Sigmoid colon (tissue), 7 donors: ENCODE results near the gene SLC29A2. TPM values are rescaled to one million over a fixed set of nuclear protein-coding genes. Genes with fewer than 3 reads are reported as not detected.

ENCODE experiments used
- DNase-seq: peaks from one replicate; pipeline ENCODE4 v3.0.0-alpha.2; 2019
- H3K27ac ChIP-seq, 4 donors: fragments of 200-600 bp; sonication (generic); one replicate each; pipeline ENCODE4 v1.5.1; 2016 to 2019; ENCODE audit warnings: mild to moderate bottlenecking in 1 of 4
- H3K27me3 ChIP-seq, 3 donors: fragments of 200-600 bp; sonication (generic); one replicate each; pipeline ENCODE4 v1.5.1; 2019; ENCODE audit warnings: mild to moderate bottlenecking in 1 of 3
- H3K36me3 ChIP-seq, 4 donors: fragments of 200-600 bp; sonication (generic); one replicate each; pipeline ENCODE4 v1.5.1; 2016 to 2019
- H3K4me1 ChIP-seq, 4 donors: fragments of 200-600 bp; sonication (generic); one replicate each; pipeline ENCODE4 v1.5.1; 2017 to 2019
- H3K4me3 ChIP-seq, 4 donors: fragments of 200-600 bp; sonication (generic); one replicate each; pipeline ENCODE4 v1.5.1; 2017 to 2019; ENCODE audit warnings: mild to moderate bottlenecking in 2 of 4, moderate library complexity in 1 of 4
- H3K9me3 ChIP-seq, 4 donors: fragments of 200-600 bp in 3 of 4; sonication (generic) in 3 of 4; one replicate each; pipeline versions ENCODE4 v1.5.1 to v1.6.1; 2013 to 2019
- CTCF ChIP-seq, 4 experiments: fragments of 450-650 bp in 3 of 4; fragments of 200-600 bp in 1 of 4; IDR thresholded peaks; one replicate each; pipeline ENCODE4 v1.5.1; 2016 to 2019; ENCODE audit warnings: antibody characterized with exemption in 4 of 4, mild to moderate bottlenecking in 3 of 4, moderate library complexity in 2 of 4
- EP300 ChIP-seq, 4 donors: sonication (generic); formaldehyde crosslinking; IDR thresholded peaks; one replicate each; pipeline ENCODE4 v1.6.1; 2017; ENCODE audit warnings: antibody characterized with exemption in 4 of 4
- POLR2A ChIP-seq, 2 donors: fragments of 450-650 bp; IDR thresholded peaks; one replicate each; pipeline ENCODE4 v1.6.1; 2016; ENCODE audit warnings: antibody characterized with exemption in 2 of 2, mild to moderate bottlenecking in 2 of 2, moderate library complexity in 2 of 2
- POLR2AphosphoS5 ChIP-seq, 4 donors: sonication (generic); formaldehyde crosslinking; IDR thresholded peaks; one replicate each; pipeline ENCODE4 v1.6.1; 2017; ENCODE audit warnings: antibody characterized with exemption in 4 of 4
- WGBS, 2 donors: extraction: QIAGEN DNeasy Blood & Tissue Kit; methylation state at CpG; one replicate each; pipeline ENCODE4 v1.1.7; 2013; 5-methylcytosine and 5-hydroxymethylcytosine counted together
- intact Hi-C: fragments of 100-400 bp; cut with DNase I; formaldehyde crosslinking; loops from one replicate; pipeline ENCODE4 v1.15.1; 2023
- polyA plus RNA-seq, 3 donors: library from polyadenylated mRNA; stranded (reverse); fragments of 200-250 nt; gene quantifications; one replicate each; pipeline ENCODE4 v1.2.3, GENCODE V29; 2013
- total RNA-seq, 4 donors: library from RNA; depleted of rRNA; stranded (reverse); fragments of >200 nt; gene quantifications; one replicate each; pipeline ENCODE4 v1.1.0, GENCODE V29; 2016
- donor health status: healthy with polysubstance abuse.
- donor health status: Bipolar disorder and iron deficiency.
- donor health status: healthy.

The SLC29A2 gene
- total and polyA plus RNA-seq, 7 donors: 0.41 to 28.0 (median 0.99) TPM

GRCh38 chr11:66349084-66349386 is 22.5 kb downstream of the SLC29A2 start:
- no peaks in the 10 kb centered on the region for H3K27me3 ChIP-seq
- WGBS, 2 donors: 48 to 78% methylated on average over 2 of the region's 2 CpGs
- H3K36me3 ChIP-seq: no peaks in the 10 kb centered on the region
- DNase-seq: no peak
- H3K27ac ChIP-seq: no peak overlapping the region
- H3K9me3 ChIP-seq: no peaks in the 10 kb centered on the region
- intact Hi-C loops: loop anchor here (5.0 kb wide), 1 partner anchor 38 kb away; no protein-coding TSS in a partner anchor
- H3K4me3 ChIP-seq: no peak overlapping the region
- TF ChIP-seq EP300 (IDR thresholded peaks at IDR 0.05) (no peak), CTCF (IDR thresholded peaks at IDR 0.05) (no peak)
- peaks cover 4 to 32% (median 28%) of the 10 kb centered on the region in 4 donors for H3K4me1 ChIP-seq

GRCh38 chr11:66347425-66348276 is 23.9 kb downstream of the SLC29A2 start, which contains the start of gene B4GAT1:
TSS of gene B4GAT1 (minus strand) at chr11:66347629. CDS start at chr11:66347545, 84 bp downstream.
- Histone ChIP-seq H3K4me1 (peaks cover 4 to 41% (median 40%) of the 10 kb centered on the region in 4 donors), H3K9me3 (no peaks in the 10 kb centered on the region), H3K4me3 (peak within 1 kb of the TSS; percentile 67 to 82 (median 80)), H3K27ac (peak within 1 kb of the TSS; percentile 85 to 91 (median 90)), H3K36me3 (peaks cover 0 to 2% (median 0%) of the 10 kb centered on the region in 4 donors), H3K27me3 (no peaks in the 10 kb centered on the region)
- 0% methylated on average over 101 of the region's 101 CpGs for WGBS, 2 donors
- DNase-seq: peak; percentile 96
- TF ChIP-seq POLR2A (IDR thresholded peaks at IDR 0.05): peak in 1 of 2 donors; percentile 18
- no peak for TF ChIP-seq EP300 (IDR thresholded peaks at IDR 0.05)
- peak in 2 of 4 donors; percentile 27 to 48 for TF ChIP-seq POLR2AphosphoS5 (IDR thresholded peaks at IDR 0.05)
- intact Hi-C loops: loop anchor here (5.0 kb wide), 1 partner anchor 40 kb away; no protein-coding TSS in a partner anchor

- DNase-seq: no peak
- peak overlapping the region; percentile 85 to 91 (median 90) for H3K27ac ChIP-seq
- intact Hi-C loops: loop anchor here (5.0 kb wide), 1 partner anchor 41 kb away; no protein-coding TSS in a partner anchor
- H3K4me3 ChIP-seq: peak overlapping the region; percentile 67 to 82 (median 80)
- H3K9me3 ChIP-seq: no peaks in the 10 kb centered on the region
- peaks cover 4 to 41% (median 40%) of the 10 kb centered on the region in 4 donors for H3K4me1 ChIP-seq
- TF ChIP-seq CTCF (IDR thresholded peaks at IDR 0.05) (no peak), EP300 (IDR thresholded peaks at IDR 0.05) (no peak), POLR2A (IDR thresholded peaks at IDR 0.05) (no peak), POLR2AphosphoS5 (IDR thresholded peaks at IDR 0.05) (no peak)
- no peaks in the 10 kb centered on the region for H3K27me3 ChIP-seq
- peaks cover 0 to 11% (median 3%) of the 10 kb centered on the region in 4 donors for H3K36me3 ChIP-seq
- 27 to 31% methylated on average over 68 of the region's 68 CpGs for WGBS, 2 donors
Observed at GRCh38 chr11:66346476-66347424, 24.8 kb downstream of the SLC29A2 start.

GRCh38 chr11:66345316-66345649 is 26.3 kb downstream of the SLC29A2 start:
- peak overlapping the region; percentile 85 to 91 (median 87) for H3K27ac ChIP-seq
- H3K27me3 ChIP-seq: no peaks in the 10 kb centered on the region
- no peak for DNase-seq
- H3K36me3 ChIP-seq: peaks cover 10 to 26% (median 17%) of the 10 kb centered on the region in 4 donors
- H3K9me3 ChIP-seq: no peaks in the 10 kb centered on the region
- peaks cover 4 to 41% (median 40%) of the 10 kb centered on the region in 4 donors for H3K4me1 ChIP-seq
- peak overlapping the region; percentile 82 to 97 (median 90) for H3K4me3 ChIP-seq
- intact Hi-C loops: loop anchor here (1.0 to 5.0 kb wide), 2 partner anchors 33 to 42 kb away; no protein-coding TSS in a partner anchor
- TF ChIP-seq CTCF (IDR thresholded peaks at IDR 0.05) (no peak), EP300 (IDR thresholded peaks at IDR 0.05) (no peak), POLR2A (IDR thresholded peaks at IDR 0.05) (no peak), POLR2AphosphoS5 (IDR thresholded peaks at IDR 0.05) (no peak)
- WGBS, 2 donors: 2 to 11% methylated on average over 7 of the region's 7 CpGs
